HCT116 (cell line): Measurements from ENCODE around the gene POLE. TPM values are rescaled to one million over a fixed set of nuclear protein-coding genes. Genes with fewer than 3 reads are reported as not detected.

ENCODE experiments used
- ATAC-seq: fragments of 200-7000 bp; cut with Tn5 transposase; 2 replicates; pipeline ENCODE4 v1.9.1; 2020; ENCODE audit warnings: mild to moderate bottlenecking, moderate library complexity
- BruUV-seq: library from RNA; stranded (reverse); fragments of 400-500 nt; replicated peaks from 2 replicates; lab custom pipeline; 2021; lab: Mats Ljungman, UMichigan
- CTCF ChIA-PET: fragments of 300-600 bp; sonication (Branson Sonifier 250); formaldehyde crosslinking; loops from one replicate; lab custom pipeline; 2021; ENCODE audit warnings: antibody characterized with exemption; lab: Charles Lee
- POLR2A ChIA-PET: fragments of 300-600, 350-600 bp; sonication (Branson Sonifier 250); formaldehyde crosslinking; loops from one replicate; lab custom pipeline; 2021; ENCODE audit warnings: antibody characterized with exemption; lab: Charles Lee
- RAD21 ChIA-PET, 2 experiments: fragments of 300-600 bp; sonication (Branson Sonifier 250); formaldehyde crosslinking; loops; one replicate each; lab custom pipeline; 2023; ENCODE audit warnings: low total read pairs in 2 of 2; ENCODE audit not compliant: uncharacterized antibody in 2 of 2, unreplicated experiment in 2 of 2, low non-redundant PET in 1 of 2; lab: Charles Lee
- DNase-seq: peaks from one replicate; pipeline ENCODE4 v3.0.0-alpha.2; 2010; ENCODE audit warnings: low read depth, low spot score
- H2AFZ ChIP-seq: fragments of 200-600 bp; shearing (Covaris generic), sonication (generic); 2 replicates; pipeline ENCODE4 v1.6.1; 2017; ENCODE audit warnings: low read depth, mixed run types, mixed read lengths, antibody characterized with exemption, low read length; ENCODE audit not compliant: poor library complexity, severe bottlenecking
- H3K27ac ChIP-seq: 2 replicates; pipeline ENCODE4 v1.5.1; 2012; ENCODE audit warnings: low read depth, low read length
- H3K27me3 ChIP-seq: fragments of 200-600 bp; sonication (generic); 2 replicates; pipeline ENCODE4 v1.6.1; 2016; ENCODE audit warnings: mixed run types, low read length, mixed read lengths; ENCODE audit not compliant: insufficient read depth
- H3K36me3 ChIP-seq, 2 experiments: fragments of 200-500 bp in 1 of 2; fragments of 200-600 bp in 1 of 2; sonication (Bioruptor generic) in 1 of 2; sonication (generic) in 1 of 2; 2 replicates each; pipeline versions ENCODE4 v1.5.1 to v1.6.1; 2014 to 2016; ENCODE audit warnings: low read length in 2 of 2, inconsistent platforms in 1 of 2, mixed read lengths in 1 of 2, mixed run types in 1 of 2; ENCODE audit not compliant: insufficient read depth in 2 of 2, control insufficient read depth in 1 of 2
- H3K4me1 ChIP-seq, 2 experiments: fragments of 200-600 bp in 1 of 2; sonication (generic) in 1 of 2; 2 replicates each; pipeline versions ENCODE4 v1.5.1 to v1.6.1; 2012 to 2017; ENCODE audit warnings: low read length in 2 of 2, inconsistent platforms in 1 of 2, mild to moderate bottlenecking in 1 of 2, mixed read lengths in 1 of 2, mixed run types in 1 of 2, moderate library complexity in 1 of 2; ENCODE audit not compliant: insufficient read depth in 2 of 2, control insufficient read depth in 1 of 2
- H3K4me2 ChIP-seq: fragments of 200-600 bp; sonication (generic); 2 replicates; pipeline ENCODE4 v1.6.1; 2017; ENCODE audit warnings: mixed run types, low read length, mixed read lengths
- H3K4me3 ChIP-seq, 2 experiments: fragments of 200-600 bp in 1 of 2; sonication (generic) in 1 of 2; replicated peaks in 1 of 2; 2 replicates each; pipeline ENCODE4 v1.5.1; 2011 to 2016; ENCODE audit warnings: low read length in 2 of 2, control low read depth in 1 of 2, low read depth in 1 of 2, mild to moderate bottlenecking in 1 of 2, mixed read lengths in 1 of 2, mixed run types in 1 of 2
- H3K79me2 ChIP-seq: fragments of 200-600 bp; sonication (generic); 2 replicates; pipeline ENCODE4 v1.6.1; 2017; ENCODE audit warnings: mild to moderate bottlenecking, mixed run types, low read length, moderate library complexity, mixed read lengths; ENCODE audit not compliant: insufficient read depth
- H3K9ac ChIP-seq: fragments of 200-600 bp; sonication (generic); 2 replicates; pipeline ENCODE4 v1.6.1; 2016; ENCODE audit warnings: low read length, mixed read lengths
- H3K9me2 ChIP-seq: fragments of 200-600 bp; sonication (generic), shearing (Covaris generic); 2 replicates; pipeline ENCODE4 v1.6.1; 2017; ENCODE audit warnings: mixed run types, mild to moderate bottlenecking, moderate library complexity; ENCODE audit not compliant: insufficient read depth
- H3K9me3 ChIP-seq, 2 experiments: fragments of 200-500 bp in 1 of 2; fragments of 200-600 bp in 1 of 2; sonication (Bioruptor generic) in 1 of 2; sonication (generic) in 1 of 2; 2 replicates each; pipeline ENCODE4 v1.6.1; 2014 to 2017; ENCODE audit warnings: low read length in 2 of 2, mixed read lengths in 2 of 2, inconsistent platforms in 1 of 2, low read depth in 1 of 2, mild to moderate bottlenecking in 1 of 2, mixed run types in 1 of 2, moderate library complexity in 1 of 2; ENCODE audit not compliant: control insufficient read depth in 1 of 2, insufficient read depth in 1 of 2
- H4K20me1 ChIP-seq: fragments of 200-600 bp; sonication (generic), shearing (Covaris generic); 2 replicates; pipeline ENCODE4 v1.6.1; 2017; ENCODE audit warnings: mixed run types, mild to moderate bottlenecking, moderate library complexity; ENCODE audit not compliant: insufficient read depth
- YY1 ChIP-seq: IDR thresholded peaks from 2 replicates; pipeline ENCODE4 v1.6.1; 2011; ENCODE audit warnings: low read length, low read depth, moderate library complexity, mild to moderate bottlenecking; ENCODE audit not compliant: insufficient replicate concordance; ENCODE audit errors: extremely low read depth
- ZNF274 ChIP-seq: fragments of 200-500 bp; sonication (Bioruptor generic); IDR thresholded peaks from 2 replicates; pipeline ENCODE4 v1.6.1; 2014; ENCODE audit warnings: mild to moderate bottlenecking, low read depth, low read length, inconsistent platforms
- intact Hi-C: fragments of 100-400 bp; cut with micrococcal nuclease; formaldehyde crosslinking; loops from 2 replicates; pipeline ENCODE4 v1.10.0; 2022
- total RNA-seq: library from RNA; stranded (reverse); gene quantifications from one replicate; pipeline ENCODE4 v1.2.1, GENCODE V29; 2021; ENCODE audit not compliant: unreplicated experiment
- TF ChIP-seq, protein P1 (sequence below): IDR thresholded peaks from 2 replicates; pipeline ENCODE4 v1.6.1; 2012; ENCODE audit warnings: low read depth
- TF ChIP-seq, protein P2 (sequence below): IDR thresholded peaks from 2 replicates; pipeline ENCODE4 v1.6.1; 2012

POLE gene
- total RNA-seq, 1 experiment from 2014 or later: 128 TPM

DNA sequence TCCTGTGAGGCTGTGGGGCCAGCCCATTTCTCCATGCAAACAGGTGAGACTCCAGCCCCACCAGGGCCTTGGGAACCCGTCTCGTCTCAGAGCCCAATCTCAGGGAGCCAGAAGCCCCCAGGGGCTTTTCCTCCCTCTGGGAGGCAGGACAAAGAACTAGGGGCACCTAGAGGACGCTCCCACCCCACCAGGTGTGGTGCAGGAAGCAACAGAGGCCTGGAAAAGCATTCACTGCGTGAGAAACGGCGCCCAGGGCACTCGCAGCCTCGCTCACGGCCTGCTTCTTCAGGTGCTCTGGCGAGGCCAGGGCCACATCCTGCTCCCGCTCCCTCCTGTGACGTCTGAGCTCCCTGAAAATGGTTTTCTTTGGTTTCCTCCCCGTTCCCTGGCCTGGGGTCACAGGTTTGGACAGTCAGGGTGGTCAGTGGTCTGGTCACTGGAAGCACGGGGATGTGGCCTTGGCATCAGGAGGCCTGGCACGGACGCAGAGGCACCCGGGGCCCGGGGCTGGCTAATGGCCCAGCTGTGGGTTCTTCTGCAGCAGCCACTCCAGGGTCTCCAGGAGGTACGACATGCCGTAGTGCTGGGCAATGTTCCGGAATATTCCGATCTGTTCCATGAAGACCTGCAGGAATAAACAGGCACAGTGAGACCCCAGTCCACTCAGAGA, 62.8 kb downstream of the POLE start:
- H3K4me3 ChIP-seq: no peak overlapping the region
- DNase-seq: no peak
- peaks cover 0 to 14% of the 10 kb centered on the region in 2 experiments; a peak in 1 of 4 replicates for H3K4me1 ChIP-seq
- RAD21 ChIA-PET: no interaction called here
- H3K4me2 ChIP-seq: no peak overlapping the region
- H3K79me2 ChIP-seq: no peaks in the 10 kb centered on the region
- no peak for TF ChIP-seq YY1
- TF ChIP-seq, protein P1, sequence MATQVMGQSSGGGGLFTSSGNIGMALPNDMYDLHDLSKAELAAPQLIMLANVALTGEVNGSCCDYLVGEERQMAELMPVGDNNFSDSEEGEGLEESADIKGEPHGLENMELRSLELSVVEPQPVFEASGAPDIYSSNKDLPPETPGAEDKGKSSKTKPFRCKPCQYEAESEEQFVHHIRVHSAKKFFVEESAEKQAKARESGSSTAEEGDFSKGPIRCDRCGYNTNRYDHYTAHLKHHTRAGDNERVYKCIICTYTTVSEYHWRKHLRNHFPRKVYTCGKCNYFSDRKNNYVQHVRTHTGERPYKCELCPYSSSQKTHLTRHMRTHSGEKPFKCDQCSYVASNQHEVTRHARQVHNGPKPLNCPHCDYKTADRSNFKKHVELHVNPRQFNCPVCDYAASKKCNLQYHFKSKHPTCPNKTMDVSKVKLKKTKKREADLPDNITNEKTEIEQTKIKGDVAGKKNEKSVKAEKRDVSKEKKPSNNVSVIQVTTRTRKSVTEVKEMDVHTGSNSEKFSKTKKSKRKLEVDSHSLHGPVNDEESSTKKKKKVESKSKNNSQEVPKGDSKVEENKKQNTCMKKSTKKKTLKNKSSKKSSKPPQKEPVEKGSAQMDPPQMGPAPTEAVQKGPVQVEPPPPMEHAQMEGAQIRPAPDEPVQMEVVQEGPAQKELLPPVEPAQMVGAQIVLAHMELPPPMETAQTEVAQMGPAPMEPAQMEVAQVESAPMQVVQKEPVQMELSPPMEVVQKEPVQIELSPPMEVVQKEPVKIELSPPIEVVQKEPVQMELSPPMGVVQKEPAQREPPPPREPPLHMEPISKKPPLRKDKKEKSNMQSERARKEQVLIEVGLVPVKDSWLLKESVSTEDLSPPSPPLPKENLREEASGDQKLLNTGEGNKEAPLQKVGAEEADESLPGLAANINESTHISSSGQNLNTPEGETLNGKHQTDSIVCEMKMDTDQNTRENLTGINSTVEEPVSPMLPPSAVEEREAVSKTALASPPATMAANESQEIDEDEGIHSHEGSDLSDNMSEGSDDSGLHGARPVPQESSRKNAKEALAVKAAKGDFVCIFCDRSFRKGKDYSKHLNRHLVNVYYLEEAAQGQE: no peak
- TF ChIP-seq ZNF274: no peak
- TF ChIP-seq, protein P2, sequence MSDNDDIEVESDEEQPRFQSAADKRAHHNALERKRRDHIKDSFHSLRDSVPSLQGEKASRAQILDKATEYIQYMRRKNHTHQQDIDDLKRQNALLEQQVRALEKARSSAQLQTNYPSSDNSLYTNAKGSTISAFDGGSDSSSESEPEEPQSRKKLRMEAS: no peak
- TF ChIP-seq, all 23 proteins: peak for 0
- H4K20me1 ChIP-seq: no peaks in the 10 kb centered on the region
- H3K36me3 ChIP-seq: peaks cover 16 to 24% of the 10 kb centered on the region in 2 experiments; a peak in 3 of 4 replicates
- H3K9me2 ChIP-seq: no peaks in the 10 kb centered on the region
- intact Hi-C loops: no loop called here
- no peak for ATAC-seq
- POLR2A ChIA-PET: no interaction called here
- H3K9me3 ChIP-seq: no peaks in the 10 kb centered on the region
- no TSS peak for BruUV-seq
- H3K9ac ChIP-seq: no peak overlapping the region
- H3K27ac ChIP-seq: no peak overlapping the region
- H2AFZ ChIP-seq: no peak overlapping the region
- CTCF ChIA-PET: no interaction called here
- H3K27me3 ChIP-seq: no peaks in the 10 kb centered on the region
